K562 (cell line): ENCODE results near the gene CGB8. TPM values are rescaled to one million over a fixed set of nuclear protein-coding genes. Genes with fewer than 3 reads are reported as not detected.
"Not testable (repeated sequence)": the region's sequence is repeated elsewhere in the genome, so short reads cannot be mapped to it uniquely, and the experiment has no call there.

ENCODE experiments used
- ATAC-seq: fragments of 200-7000 bp; cut with Tn5 transposase; 3 replicates; pipeline ENCODE4 v1.9.1; 2020; ENCODE audit warnings: moderate library complexity
- BruUV-seq: library from RNA; stranded (reverse); fragments of 400-500 nt; replicated peaks from 2 replicates; lab custom pipeline; 2021; lab: Mats Ljungman, UMichigan
- CTCF ChIA-PET: fragments of 300-600 bp; formaldehyde crosslinking; extraction: SDS; loops from one replicate; lab custom pipeline; 2021; ENCODE audit warnings: low intra/inter-chr PET ratio; lab: Yijun Ruan, JAX
- POLR2A ChIA-PET: fragments of 300-600, 350-650 bp; sonication (Branson Sonifier 250); formaldehyde crosslinking; extraction: SDS; loops from one replicate; lab custom pipeline; 2021; ENCODE audit warnings: antibody characterized with exemption, inconsistent platforms; lab: Yijun Ruan, JAX
- DNase-seq, 4 experiments: peaks; one replicate each; pipeline versions ENCODE4 v3.0.0 to v3.0.0-alpha.2; 2011 to 2018; ENCODE audit warnings: low spot score in 3 of 4, mixed read lengths in 3 of 4; ENCODE audit errors: extremely low read depth in 1 of 4
- FAIRE-seq: peaks from 2 replicates; lab custom pipeline; 2011; peaks lifted over from hg19 to GRCh38; lab: Jason Lieb, UNC
- H2AFZ ChIP-seq: 2 replicates; pipeline ENCODE4 v1.6.0; 2011; ENCODE audit warnings: low read depth, low read length, control low read depth, inconsistent platforms
- H3K27ac ChIP-seq: fragments of 200-600 bp; 3 replicates; pipeline ENCODE4 v1.8.0; 2011; ENCODE audit warnings: low read depth, mild to moderate bottlenecking, control low read depth, inconsistent platforms, low read length, moderate library complexity, mixed read lengths; ENCODE audit errors: extremely low read depth
- H3K27me3 ChIP-seq, 2 experiments: fragments of 300-600 bp in 1 of 2; 2 replicates in 1 of 2; 3 replicates in 1 of 2; pipeline versions ENCODE4 v1.6.0 to v1.8.0; 2011; ENCODE audit warnings: inconsistent platforms in 2 of 2, low read length in 2 of 2, mild to moderate bottlenecking in 1 of 2, mixed read lengths in 1 of 2, moderate library complexity in 1 of 2; ENCODE audit not compliant: control insufficient read depth in 2 of 2, insufficient read depth in 2 of 2
- H3K36me3 ChIP-seq: fragments of 300-600 bp; 3 replicates; pipeline ENCODE4 v1.8.0; 2011; ENCODE audit warnings: mild to moderate bottlenecking, low read length, inconsistent platforms; ENCODE audit not compliant: control insufficient read depth, insufficient read depth
- H3K4me1 ChIP-seq, 2 experiments: fragments of 200-600 bp in 1 of 2; replicated peaks in 1 of 2; 2 replicates in 1 of 2; 3 replicates in 1 of 2; pipeline versions ENCODE4 v1.5.1 to v1.8.0; 2011; ENCODE audit warnings: inconsistent platforms in 2 of 2, low read length in 2 of 2, mild to moderate bottlenecking in 1 of 2, mixed read lengths in 1 of 2, moderate library complexity in 1 of 2; ENCODE audit not compliant: control insufficient read depth in 2 of 2, insufficient read depth in 2 of 2
- H3K4me2 ChIP-seq: 2 replicates; pipeline ENCODE4 v1.6.1; 2011; ENCODE audit warnings: low read length, control low read depth, inconsistent platforms, mixed read lengths; ENCODE audit not compliant: insufficient read depth
- H3K4me3 ChIP-seq: fragments of 200-600 bp; sonication (generic), shearing (Covaris generic); 2 replicates; pipeline ENCODE4 v1.5.1; 2016; ENCODE audit warnings: control low read depth, inconsistent platforms
- H3K79me2 ChIP-seq: fragments of 200-600 bp; 3 replicates; pipeline ENCODE4 v1.8.0; 2011; ENCODE audit warnings: low read length, inconsistent platforms; ENCODE audit not compliant: control insufficient read depth, insufficient read depth
- H3K9ac ChIP-seq, 2 experiments: 2 replicates each; pipeline versions ENCODE4 v1.6.0 to v1.6.1; 2011; ENCODE audit warnings: low read depth in 2 of 2, low read length in 2 of 2, control low read depth in 1 of 2, inconsistent platforms in 1 of 2, mild to moderate bottlenecking in 1 of 2, mixed read lengths in 1 of 2; ENCODE audit not compliant: insufficient read depth in 1 of 2
- H3K9me1 ChIP-seq: one replicate; pipeline ENCODE4 v1.6.0; 2011; ENCODE audit warnings: inconsistent platforms, mild to moderate bottlenecking, low read length, moderate library complexity; ENCODE audit not compliant: control insufficient read depth, insufficient read depth
- H3K9me3 ChIP-seq: replicated peaks from 2 replicates; pipeline ENCODE4 v1.5.1; 2011; ENCODE audit warnings: low read depth, low read length, inconsistent platforms; ENCODE audit not compliant: control insufficient read depth, insufficient read depth
- H4K20me1 ChIP-seq: replicated peaks from 2 replicates; pipeline ENCODE4 v1.6.1; 2011; ENCODE audit warnings: low read length, inconsistent platforms, mixed read lengths; ENCODE audit not compliant: control insufficient read depth, insufficient read depth
- ZNF212 ChIP-seq: fragments of 450-650 bp; formaldehyde crosslinking; IDR thresholded peaks from 2 replicates; pipeline ENCODE4 v1.4.0; 2020; ENCODE audit warnings: mild to moderate bottlenecking
- WGBS: fragments of 100-300 bp; shearing (Covaris generic); methylation state at CpG from one replicate; pipeline ENCODE4 v1.1.6; 2016; ENCODE audit warnings: low coverage, mixed read lengths; ENCODE audit not compliant: insufficient coverage; ENCODE audit errors: missing lambda C conversion rate; 5-methylcytosine and 5-hydroxymethylcytosine counted together
- in situ Hi-C: fragments of 300-500 bp; cut with MboI; formaldehyde crosslinking; loops from 4 replicates; pipeline ENCODE4 v1.15.0; 2018; ENCODE audit warnings: inconsistent platforms, mixed read lengths
- intact Hi-C: fragments of 100-400 bp; cut with micrococcal nuclease; formaldehyde crosslinking; loops from 2 replicates; pipeline ENCODE4 v1.14.2; 2022
- polyA plus RNA-seq, 8 experiments: library from polyadenylated mRNA; depleted of rRNA in 4 of 8; stranded (reverse) in 5 of 8; unstranded in 3 of 8; fragments of >200 nt; fragmentation: Nextera tagmentation in 2 of 8; fragmentation: Illumina TruSeq in 1 of 8; extraction: Ambion mirVana in 2 of 8; extraction: Trizol in 1 of 8; gene quantifications; 2 replicates each; pipeline versions ENCODE4 v1.2.1 to v1.2.3, GENCODE V29; 2011 to 2014; ENCODE audit warnings: inconsistent platforms in 1 of 8, missing spikeins in 1 of 8
- total RNA-seq, 7 experiments: library from RNA; depleted of rRNA in 6 of 7; stranded (reverse); fragments of >200 nt in 6 of 7; fragmentation: Illumina TruSeq in 2 of 7; extraction: Trizol in 2 of 7; gene quantifications; 2 replicates each; pipeline versions ENCODE4 v1.2.1 to v1.2.3, GENCODE V29; 2011 to 2021; ENCODE audit warnings: low replicate concordance in 1 of 7

Gene CGB8
- total and polyA plus RNA-seq, 9 of the 15 experiments (the other 6 are each of a cell fraction or from before 2014, with no cell fraction given) = not detected

DNA sequence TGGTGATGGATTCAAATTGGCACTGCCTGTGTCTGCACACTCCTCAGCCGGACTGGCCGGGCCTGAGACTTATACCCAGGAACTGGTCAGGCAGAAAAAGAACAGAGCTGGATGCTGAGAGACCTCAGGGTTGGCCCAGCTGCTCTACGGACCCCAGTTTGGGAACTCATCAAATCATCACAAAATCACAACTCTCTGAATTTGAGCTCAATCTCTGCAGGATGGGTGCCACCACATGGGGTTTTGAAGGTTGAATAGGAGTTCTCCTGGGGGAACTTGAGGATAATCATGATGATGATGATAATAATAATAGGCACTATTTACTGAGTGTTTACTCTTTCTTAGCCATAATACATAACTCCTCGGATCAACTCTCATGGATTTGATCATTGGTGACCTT, 6.2 kb downstream of the CGB8 start:
- intact Hi-C loops, H3K9me3 ChIP-seq, BruUV-seq, H3K79me2 ChIP-seq, H2AFZ ChIP-seq, POLR2A ChIA-PET, H3K27me3 ChIP-seq, CTCF ChIA-PET, DNase-seq, H3K27ac ChIP-seq, H3K4me2 ChIP-seq, in situ Hi-C loops, H3K9me1 ChIP-seq, ATAC-seq, H3K4me3 ChIP-seq, H4K20me1 ChIP-seq, H3K9ac ChIP-seq, H3K36me3 ChIP-seq, H3K4me1 ChIP-seq, FAIRE-seq: not testable (repeated sequence)
- WGBS = 0% methylated on average over 1 of the region's 4 CpGs

DNA sequence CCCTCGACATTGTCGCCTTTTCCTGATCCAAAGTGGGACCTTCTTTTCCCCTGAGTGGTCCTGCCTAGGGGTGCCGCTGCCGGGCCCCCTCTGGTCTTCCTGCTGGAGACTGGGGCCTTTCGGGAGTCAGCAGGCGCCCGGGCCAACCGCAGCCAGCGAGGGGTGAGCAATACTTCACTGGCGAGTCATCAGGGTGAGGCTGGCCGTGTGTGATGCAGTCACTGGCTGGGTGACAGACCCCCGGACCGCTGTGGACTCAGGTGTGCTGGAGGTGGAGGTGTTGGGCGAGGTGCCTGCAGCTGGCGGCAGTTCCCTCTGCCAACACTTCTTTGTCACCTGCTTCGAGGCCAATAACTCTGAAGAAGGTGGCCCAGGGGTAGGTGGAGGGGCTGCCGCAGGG, 6.7 kb downstream of the CGB8 start:
- H3K4me3 ChIP-seq = no peak overlapping the region
- H3K4me1 ChIP-seq = peaks cover 0 to 7% of the 10 kb centered on the region in 2 experiments; a peak in 2 of 5 replicates
- no peaks in the 10 kb centered on the region for H3K9me3 ChIP-seq
- H3K27ac ChIP-seq = no peak overlapping the region
- H4K20me1 ChIP-seq = no peaks in the 10 kb centered on the region
- H2AFZ ChIP-seq = no peak overlapping the region
- TF ChIP-seq ZNF212 (CRISPR knock-in tag) = no peak
- H3K9me1 ChIP-seq = no peaks in the 10 kb centered on the region
- H3K79me2 ChIP-seq = no peaks in the 10 kb centered on the region
- no peaks in the 10 kb centered on the region for H3K36me3 ChIP-seq
- ChIA-PET POLR2A (no interaction called here), CTCF (no interaction called here)
- H3K9ac ChIP-seq = peak overlapping the region in 1 of 2 experiments; percentile 26; a peak in 1 of 4 replicates
- in situ Hi-C loops (no loop called here), intact Hi-C loops (no loop called here)
- 5% methylated on average over 17 of the region's 17 CpGs for WGBS
- FAIRE-seq = no peak
- ATAC-seq = no peak
- BruUV-seq = no TSS peak
- no peak for DNase-seq
- no peak overlapping the region for H3K4me2 ChIP-seq
- H3K27me3 ChIP-seq = no peaks in the 10 kb centered on the region; a peak in 1 of 5 replicates

GRCh38 chr19:49039736-49040135, 9.2 kb downstream of the CGB8 start:
- H3K9me1 ChIP-seq, BruUV-seq, POLR2A ChIA-PET, ATAC-seq, intact Hi-C loops, DNase-seq, H4K20me1 ChIP-seq, FAIRE-seq, H3K4me1 ChIP-seq, H3K27me3 ChIP-seq, H3K4me3 ChIP-seq, H3K9ac ChIP-seq, H3K4me2 ChIP-seq, H3K9me3 ChIP-seq, H3K79me2 ChIP-seq, CTCF ChIA-PET, H2AFZ ChIP-seq, H3K36me3 ChIP-seq, H3K27ac ChIP-seq, in situ Hi-C loops: not testable (repeated sequence)
- 0% methylated on average over 1 of the region's 9 CpGs for WGBS
